HG03280 (cell line): Measurements from ENCODE around the gene OAF.

Source experiments
- ATAC-seq: cut with Tn5 transposase; IDR thresholded peaks from one replicate; pipeline ENCODE4 v1.9.1; 2021; ENCODE audit warnings: mild to moderate bottlenecking, moderate library complexity; ENCODE audit not compliant: unreplicated experiment

Gene OAF

DNA sequence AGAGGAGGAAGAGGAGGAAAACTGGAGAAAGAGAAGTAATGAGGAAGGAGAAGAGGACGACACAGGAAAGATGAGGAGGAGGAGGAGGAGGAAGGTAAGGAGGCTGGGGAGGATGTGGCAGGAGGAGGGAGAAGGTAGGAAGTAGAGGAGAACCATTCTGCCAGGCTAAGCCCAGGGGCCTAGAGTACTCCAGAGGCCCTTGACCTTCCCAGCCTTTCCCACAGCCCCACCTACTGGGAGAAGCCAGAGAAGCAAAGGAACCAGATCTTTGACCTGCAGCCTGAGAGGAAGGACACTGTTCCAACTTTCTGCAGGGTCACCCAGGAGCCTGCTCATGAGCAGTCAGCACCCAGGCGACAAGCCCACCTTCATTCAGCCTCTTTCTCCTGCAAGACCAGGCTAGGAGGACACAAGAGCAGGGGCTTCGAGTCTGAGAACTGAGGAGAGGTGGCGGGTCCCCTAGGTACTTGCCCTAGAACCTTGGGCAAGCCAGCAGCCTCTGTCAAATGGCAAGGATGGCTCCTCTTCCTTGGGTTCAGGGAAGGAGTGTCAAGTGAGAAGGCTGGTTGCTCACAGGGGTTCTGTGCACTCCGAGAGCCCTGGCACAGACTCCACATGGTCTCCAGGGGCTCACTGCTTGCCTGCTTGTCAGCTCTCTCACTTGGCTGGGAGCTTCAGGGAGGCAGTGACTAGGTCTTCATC lies 27.9 kb upstream of the OAF start:
- no peak for ATAC-seq

DNA sequence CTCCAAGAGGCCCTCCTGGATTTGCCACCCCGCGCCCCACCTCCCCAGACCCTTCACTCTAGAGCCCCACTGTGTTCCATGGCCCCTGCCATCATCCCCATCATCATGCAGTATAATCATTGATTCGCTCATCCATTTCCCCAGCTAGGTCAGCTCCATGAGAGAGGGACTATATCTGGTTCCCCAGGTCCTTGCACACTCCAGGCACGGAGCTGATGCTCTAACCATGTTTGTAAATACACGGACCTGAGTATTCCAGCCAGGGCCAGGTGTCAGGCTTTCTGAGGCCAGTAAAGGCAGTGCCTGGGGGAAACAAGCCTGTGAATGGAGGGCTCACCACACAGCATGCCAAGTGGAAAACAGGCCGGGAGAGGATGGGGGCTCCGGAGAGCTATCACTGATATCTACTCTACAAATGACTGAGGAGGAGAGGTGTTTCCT lies 27.1 kb upstream of the OAF start:
- no peak for ATAC-seq

DNA sequence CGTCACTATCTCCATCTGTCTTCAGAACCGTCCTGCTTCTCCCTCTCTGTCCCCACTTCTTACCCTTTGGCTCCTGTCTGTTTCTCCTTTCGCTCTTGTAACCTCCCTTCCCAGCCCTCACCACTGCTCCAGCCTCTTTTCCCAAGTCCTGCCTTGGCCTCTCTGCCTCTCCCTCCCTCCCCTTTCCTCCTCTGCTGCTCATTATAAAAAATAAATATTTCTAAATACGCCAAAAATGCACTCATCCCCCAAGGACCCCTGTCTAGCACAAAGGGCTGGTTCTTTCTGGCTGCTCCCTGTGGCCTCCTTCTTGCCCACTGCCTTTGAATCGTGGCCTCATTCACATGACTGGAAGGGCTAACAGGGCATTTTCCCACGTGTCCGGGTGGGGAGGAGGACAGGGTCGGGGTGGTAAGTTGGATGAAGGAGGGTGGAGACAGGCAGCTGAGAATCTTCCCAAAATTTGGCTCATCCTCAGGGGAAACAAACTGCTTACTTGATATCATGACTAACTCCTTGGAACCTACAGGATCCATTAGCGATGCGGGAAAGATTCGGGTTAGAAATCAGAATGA lies 26.4 kb upstream of the OAF start:
- ATAC-seq, result no peak

DNA sequence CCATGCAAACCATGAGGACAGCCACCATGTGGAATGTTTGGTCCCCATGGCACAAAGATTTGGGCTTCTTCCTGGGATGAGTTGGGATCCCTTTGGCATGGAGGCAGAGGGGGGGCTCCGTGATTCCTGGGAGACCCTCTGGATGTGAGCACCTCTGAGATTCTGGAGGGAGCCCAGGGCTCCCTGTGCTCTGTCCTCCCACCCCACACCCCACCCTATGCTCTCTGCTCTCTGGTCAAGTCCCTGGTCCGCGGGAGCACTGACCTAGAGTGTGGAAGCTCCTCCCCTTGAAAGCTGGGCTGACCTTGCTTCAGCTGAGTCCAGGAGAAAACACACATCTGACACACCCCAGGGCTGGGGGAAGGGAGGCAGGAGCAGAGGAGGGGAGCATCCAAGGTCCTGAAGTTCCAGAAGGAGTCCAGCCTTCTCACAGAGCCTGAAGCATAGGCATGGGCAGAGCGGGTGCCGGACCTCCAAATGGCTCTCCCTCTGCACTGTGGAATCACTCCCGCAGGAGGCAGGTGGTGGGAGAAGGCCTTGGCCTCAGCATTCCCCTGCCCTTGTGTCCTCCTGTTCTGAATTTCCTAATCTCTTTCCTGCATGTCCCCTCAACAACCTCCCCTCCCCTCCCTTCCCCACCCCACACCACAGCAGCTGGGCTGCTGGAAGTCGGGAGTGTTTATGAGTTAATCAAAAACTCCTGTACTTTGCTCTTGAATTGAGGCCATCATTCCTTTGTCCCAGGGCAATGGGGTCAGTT lies 25.7 kb upstream of the OAF start:
- ATAC-seq, result no peak

DNA sequence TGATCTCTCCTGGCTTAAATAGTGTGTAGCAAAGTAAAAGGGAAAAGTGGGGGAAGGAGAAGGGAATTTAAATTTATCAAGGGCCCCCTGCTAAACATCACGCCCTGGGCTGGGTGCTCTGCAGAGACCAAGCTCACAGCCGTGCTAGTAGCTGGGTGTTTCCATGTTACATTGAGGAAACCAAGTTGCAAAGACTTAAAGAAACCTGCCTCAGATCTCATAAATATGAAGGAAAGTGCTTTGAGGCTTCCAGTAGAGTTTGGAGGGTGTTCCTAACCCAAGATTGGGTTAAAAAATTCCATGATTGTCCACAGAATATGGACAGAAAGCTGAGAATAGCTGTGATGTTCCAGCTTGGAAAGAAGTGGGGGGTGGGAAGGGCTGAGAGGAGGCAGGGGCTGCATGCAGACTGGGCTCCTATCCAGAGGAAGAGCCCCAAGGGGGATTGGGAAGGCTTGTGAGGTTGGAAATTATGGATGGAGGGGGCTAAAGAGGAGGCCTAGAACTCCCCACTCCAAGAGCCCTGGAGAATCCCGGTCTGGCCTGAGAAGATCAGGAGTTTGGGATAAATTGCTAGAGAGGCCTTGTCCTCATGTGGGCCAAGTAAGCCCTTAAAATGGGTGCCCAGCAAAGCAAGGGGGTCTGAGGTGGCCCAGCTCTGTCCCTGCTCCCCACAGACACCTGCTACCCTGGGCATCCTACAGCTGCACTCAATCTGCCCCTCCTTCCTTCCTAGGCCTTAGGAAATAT lies 25.0 kb upstream of the OAF start:
- ATAC-seq, result no peak

DNA sequence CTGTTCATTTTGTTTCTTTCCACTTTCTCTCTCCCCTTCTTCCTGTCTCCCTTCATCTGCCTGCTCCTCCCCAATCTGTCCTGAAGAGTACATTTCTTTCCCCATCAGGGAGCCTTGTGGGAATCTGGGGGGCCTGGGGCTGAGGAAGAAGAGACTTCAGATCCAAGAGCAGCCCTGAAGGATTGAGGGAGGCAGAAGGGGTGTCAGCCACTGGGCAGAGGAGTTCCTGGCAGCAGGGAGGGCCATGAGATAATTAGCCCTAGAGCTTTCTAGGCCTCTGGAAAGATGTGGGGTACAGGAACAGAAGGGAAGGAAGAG lies 24.4 kb upstream of the OAF start:
- ATAC-seq, result no peak

DNA sequence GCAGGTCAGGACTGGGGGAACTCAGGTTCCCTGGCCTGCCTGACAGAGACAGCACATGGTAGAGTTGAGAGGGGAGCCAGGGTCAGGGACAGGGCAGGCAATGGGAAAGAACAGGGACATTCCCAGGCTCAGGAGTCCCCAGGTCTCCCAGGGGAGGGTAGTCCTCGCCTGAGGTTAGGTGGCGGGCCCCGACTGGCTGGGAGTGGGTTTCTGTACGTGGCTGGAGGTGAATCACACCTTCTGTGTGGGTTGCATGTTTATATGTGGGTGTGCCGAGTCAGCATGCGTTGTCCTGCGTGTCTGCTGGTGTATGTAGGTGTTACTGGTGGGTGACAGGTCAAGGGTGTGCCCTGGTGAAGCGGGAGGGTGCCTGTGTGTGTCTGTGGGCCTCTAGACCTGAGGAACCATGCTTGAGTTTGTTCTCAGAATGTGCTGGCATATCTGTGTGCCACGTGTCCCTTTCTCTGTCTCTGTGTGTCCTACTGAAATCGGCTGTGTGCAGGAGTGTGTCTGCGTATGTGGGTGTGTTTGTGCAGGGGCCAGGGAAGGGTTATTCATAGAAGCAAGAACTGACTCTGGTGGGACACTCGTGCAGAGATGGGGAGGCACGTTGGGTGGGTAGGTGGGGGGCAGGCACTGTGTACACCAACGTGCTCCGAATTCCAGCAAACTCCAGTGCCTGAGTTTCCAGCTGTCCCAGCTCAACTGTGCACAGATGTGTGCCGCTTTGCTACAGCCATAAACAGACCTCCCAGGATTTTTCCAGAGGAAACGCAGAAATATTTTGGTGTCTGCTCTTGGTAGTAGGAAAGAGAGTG lies 23.8 kb upstream of the OAF start:
- ATAC-seq, result no peak

DNA sequence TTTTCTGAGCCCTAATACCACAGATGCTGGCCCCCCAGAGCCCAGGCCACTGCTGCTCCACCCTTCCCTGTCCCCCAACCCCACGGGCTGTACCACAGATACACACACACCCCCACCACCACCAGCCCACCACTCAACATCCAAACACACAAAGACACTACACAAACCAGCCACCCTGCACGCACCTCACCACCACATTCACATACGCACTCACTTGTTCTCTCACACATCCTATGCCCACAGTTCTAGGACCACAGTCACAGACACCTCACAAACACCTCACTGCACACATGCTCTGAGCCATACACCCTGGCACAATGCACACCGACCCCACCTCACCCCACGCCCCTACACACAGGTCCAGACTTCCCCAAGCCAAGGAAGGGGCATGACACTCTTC lies 22.5 kb upstream of the OAF start:
- no peak for ATAC-seq

DNA sequence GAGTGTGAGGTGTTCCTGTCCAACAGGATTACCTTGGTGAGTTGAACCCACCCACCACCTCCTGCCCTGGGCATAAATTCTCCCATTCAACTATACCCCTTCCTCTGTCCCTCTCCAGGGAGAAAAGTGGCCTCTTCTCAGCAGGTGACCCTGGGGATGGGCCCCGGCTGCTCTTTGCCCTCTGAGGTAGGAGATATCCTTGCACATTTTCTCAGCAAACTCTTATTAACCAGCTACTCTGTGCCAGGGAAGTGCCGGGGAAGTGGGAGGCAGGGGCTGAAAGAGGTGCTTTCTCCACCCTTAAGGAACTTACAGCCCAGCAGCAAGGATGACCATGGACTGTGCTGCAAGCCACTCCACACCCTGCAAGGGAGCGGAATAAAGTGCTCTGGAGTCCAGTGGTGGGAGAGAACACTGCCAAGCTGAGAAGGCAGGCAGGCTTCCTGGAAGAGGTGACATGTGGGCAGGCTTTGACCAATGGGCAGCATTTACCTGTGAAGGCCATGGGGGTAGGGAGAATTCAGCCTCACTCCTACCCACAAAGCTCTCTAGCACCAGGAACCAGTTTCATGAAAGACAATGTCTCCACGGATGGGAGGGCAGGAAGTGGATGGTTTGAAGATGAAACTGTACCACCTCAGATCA lies 21.9 kb upstream of the OAF start:
- ATAC-seq, result no peak

DNA sequence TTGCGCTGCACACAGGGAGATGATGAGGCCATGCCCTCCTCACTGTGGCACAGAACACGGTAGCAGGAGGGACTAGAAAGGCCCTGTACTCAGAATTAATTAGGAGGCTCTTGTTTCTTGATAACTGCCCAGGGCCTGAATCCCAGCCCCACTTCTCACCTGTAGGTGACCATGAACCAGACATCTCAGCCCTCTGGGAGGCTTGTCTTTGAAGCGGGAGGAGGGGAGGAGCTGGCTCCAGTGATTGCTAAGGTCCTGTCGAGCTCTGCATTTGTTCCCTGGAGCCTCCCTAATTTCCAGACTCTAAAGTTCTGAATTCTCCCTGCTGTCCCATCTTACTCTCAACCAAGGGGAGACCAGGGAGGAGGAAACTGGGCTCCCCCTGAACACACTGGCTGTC lies 19.8 kb upstream of the OAF start:
- ATAC-seq, result no peak

DNA sequence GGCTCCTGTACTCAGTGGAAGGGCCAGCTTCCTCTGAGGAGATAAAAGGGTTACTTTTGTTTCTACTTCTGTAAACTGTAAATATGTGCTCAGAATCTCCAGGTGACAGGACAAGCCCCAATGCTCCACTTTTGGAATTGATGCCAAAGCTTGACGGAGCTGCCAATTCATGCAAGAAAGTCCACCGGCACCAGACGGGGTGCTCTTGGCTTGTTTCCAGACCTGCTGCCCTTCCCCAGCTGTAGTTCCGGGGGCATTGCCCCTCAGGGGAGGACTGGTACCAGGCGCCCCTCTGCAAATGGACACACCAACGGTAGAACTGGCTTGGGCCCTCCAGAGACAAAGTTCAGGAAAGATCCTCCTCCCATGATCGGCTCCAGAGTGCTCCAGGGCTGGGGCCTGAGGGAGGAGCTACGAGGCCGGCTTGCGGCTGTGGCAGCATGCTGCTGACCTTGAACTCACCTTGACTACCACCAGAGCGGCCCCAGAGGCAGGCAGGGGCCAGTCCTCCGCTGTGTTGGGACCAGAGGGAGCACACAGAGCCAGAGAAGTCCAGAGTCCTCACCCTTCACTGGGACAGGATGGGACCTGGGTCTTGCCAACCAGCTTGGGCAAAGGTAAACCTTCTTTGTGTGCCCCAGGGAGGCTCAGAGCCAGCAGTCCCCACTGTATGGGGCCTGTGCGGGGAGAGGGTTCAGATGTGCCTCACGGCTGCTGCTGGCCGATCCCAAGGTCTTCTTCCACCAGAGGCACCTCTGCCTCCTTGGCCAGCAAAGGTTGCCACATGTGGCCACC lies 17.8 kb upstream of the OAF start:
- no peak for ATAC-seq

DNA sequence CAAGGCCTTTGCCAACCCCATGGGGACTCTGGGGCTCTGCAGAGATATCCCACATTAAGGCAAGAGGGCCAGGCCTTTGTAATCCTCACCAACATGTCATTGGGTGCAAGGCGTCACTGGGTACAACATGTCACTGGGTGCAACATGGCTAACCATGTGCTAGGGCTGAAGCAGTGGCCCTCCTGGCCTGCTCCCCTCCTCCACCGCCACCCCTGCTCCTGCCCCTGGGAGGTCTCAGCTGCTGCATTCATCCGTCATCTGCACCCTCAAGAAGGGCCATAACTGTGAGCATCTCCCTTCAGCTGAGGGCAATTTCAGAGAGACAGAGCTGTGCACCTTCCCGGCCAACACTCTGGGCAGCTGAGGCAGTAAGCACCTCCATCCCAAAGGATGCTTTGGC lies 16.7 kb upstream of the OAF start:
- no peak for ATAC-seq

DNA sequence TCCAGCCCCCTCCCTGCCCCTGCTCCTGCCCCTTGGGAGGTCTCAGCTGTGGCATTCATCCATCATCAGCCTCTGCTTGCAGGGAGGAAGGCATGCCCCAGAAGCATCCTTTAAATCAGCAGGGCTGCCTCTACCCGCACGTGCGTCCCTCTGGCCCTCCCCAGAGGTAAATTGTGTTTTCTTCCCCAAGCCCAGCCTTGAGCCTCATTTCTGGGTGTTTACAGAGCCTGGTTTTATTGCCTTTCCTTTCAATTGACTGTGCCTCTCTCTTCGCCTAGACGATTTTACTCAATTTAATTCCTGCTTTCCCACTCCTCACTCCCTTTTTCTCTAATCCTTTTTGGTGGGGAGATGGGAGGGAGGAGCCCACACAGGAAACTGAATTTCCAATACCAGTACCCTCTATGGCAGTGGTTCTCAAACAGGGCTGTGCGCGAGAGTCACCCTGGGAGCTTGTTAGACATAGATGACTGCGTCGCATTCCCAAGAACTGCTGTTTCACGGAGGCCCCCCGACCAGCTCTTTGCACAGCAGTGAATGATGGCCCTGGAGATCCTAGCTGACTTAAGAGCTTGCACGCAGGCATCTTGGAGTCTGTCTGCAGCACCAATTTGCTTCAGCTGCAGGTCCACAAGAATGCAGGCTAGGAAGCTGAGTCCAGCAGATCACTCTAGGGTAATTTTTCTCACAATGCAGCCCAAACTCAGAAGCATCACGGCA lies 15.1 kb upstream of the OAF start:
- no peak for ATAC-seq

DNA sequence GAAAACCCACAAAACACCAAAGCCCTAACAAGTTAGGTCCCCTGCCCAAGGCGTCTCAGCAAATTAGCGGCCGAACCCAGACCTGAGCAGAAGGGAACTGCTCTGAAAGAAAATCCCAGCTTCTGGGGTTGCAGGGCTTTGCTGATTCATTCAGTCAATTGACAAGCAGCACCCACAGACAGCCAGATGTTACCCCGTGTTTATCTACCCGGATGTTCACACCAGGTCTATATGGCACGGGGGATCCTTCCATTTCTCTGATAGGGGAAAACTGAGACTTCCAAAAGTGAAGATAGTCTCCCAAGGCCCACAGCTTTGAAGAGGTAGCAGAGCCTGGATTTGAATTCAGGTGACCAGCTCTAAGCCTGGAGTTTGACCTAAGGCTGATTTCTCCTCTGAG lies 14.0 kb upstream of the OAF start:
- ATAC-seq, result no peak

DNA sequence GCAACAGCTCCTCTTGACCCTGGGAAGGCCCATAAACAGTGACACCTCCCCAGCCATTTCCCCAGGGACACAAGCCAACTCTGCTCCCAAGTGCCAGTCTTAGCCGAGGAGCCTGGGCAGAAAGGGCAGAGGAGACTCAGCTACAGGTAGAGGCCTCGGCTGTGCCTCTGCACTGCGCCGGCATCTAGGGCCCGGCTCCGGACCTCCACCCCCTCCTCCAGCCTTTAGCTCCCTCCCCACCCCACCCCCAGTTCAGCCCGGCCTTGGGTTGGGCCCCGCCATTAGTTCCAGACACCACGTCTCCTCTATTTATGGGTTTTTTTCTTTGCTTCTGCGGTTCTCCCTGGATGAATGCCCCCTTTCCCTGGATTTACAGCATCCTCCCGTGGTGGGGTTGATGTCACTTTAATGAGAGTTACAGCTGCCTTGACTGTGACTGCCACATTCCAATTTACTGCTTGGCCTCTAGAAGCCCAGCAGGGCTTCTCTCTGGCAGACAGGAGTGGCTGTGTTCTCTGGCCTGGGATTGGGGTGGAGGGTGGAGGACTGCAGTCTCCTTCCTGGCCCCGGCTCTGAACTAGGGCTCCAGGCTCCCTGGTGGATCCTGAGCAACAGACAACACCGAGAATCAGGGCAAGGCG lies 13.5 kb upstream of the OAF start:
- no peak for ATAC-seq

DNA sequence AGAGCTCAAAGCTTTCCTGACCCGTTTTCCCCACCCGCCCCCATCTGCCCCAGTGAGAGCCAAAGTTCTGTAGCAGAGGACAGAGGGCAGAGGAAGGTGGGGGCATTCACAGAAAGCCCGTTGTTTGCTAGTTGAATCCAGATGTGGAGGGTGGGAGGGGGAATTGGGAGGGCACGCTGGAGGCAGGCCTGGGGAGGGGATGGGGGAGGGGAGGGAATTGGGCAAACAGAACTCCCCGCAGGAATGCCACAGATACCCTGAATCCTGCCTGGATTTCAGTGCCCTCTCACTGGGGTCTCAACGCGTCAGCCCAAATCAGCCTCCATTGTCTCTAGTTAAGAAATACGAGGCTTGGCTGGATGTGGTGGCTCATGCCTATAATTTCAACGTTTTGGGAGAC lies 12.9 kb upstream of the OAF start:
- ATAC-seq, result no peak

DNA sequence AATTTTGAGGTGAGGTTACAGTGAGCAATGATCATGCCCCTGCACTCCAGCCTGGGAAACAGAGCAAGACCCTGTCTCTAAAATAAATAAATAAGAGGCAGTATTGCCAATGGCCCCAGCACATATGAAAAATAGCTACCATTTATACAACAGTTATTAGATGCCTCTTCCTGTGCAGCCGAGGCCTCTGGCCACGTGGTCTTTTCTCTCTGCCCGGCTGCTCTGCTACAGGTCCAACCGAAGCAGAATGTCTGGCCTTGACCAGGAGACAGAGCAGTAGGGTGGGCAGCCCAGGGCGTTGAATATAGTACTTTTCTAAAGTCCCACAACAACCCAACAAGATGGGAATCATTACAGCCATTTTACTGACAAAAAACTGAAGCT lies 12.4 kb upstream of the OAF start:
- no peak for ATAC-seq

DNA sequence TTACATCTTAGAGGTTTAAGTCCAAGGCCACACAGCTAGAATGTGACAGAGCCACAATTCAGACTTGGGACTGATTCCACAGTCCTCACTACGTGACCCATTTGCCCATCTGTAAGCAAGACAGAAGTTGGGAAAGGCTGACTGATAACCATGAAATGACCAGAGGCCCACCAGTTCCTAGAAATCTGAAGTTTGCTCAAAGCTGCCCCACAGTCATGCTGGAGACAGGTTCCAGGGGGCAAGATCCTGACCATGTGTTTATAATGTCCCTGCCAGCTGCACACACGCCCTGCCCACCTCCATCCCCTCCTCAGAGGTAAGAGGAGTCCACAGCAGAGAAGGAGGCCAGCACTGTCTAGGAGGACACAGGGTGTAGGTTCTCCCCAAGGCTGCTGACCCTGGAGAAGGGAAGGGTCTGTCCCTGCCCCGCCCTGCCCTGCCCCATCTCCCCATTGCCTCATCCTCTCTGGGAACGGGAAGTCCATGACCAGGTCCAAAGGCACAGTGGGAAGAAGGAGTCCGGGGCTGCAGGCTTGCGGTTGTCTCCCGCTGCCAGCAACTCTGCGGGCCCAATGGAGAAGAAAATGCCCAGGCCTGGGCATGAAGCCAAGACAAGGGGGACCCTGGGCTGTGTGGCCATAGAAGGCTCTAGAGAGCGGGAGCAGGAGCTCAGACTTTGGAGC lies 11.9 kb upstream of the OAF start:
- ATAC-seq, result no peak
